ENCODE results near the gene ZCCHC3.
"Not testable (repeated sequence)": the region's sequence is repeated elsewhere in the genome, so short reads cannot be mapped to it uniquely, and the experiment has no call there.

ZCCHC3 gene

GRCh38 chr20:297098-297924 is at the start of gene ZCCHC3:
Gene ZCCHC3 (plus strand): TSS chr20:297570. CDS start chr20:297587, 17 bp downstream.
- peak; percentile 70 to 94 for DNase-seq

- no peak for DNase-seq
Measured at GRCh38 chr20:251354-251753, 46.0 kb upstream of the ZCCHC3 start.

GRCh38 chr20:252801-253200 is 44.6 kb upstream of the ZCCHC3 start:
- DNase-seq = no peak

GRCh38 chr20:253447-253846 is 43.9 kb upstream of the ZCCHC3 start:
- DNase-seq = not testable (repeated sequence)

GRCh38 chr20:257419-257818 is 40.0 kb upstream of the ZCCHC3 start, which contains the start of gene DEFB132:
Gene DEFB132 (plus strand): TSS chr20:257724. CDS start chr20:257779, 55 bp downstream.
- peak in 1 of 2 experiments; percentile 1 for DNase-seq

- no peak for DNase-seq
Measured at GRCh38 chr20:258269-258858, 39.0 kb upstream of the ZCCHC3 start.

GRCh38 chr20:258963-259362 is 38.4 kb upstream of the ZCCHC3 start:
- no peak for DNase-seq

- DNase-seq = no peak
Measured at GRCh38 chr20:259981-260380, 37.4 kb upstream of the ZCCHC3 start.

- DNase-seq = no peak
Measured at GRCh38 chr20:263701-264100, 33.7 kb upstream of the ZCCHC3 start.

- DNase-seq = peak; percentile 72 to 90
Measured at GRCh38 chr20:266596-267562, 30.5 kb upstream of the ZCCHC3 start.

GRCh38 chr20:270517-270916 is 26.9 kb upstream of the ZCCHC3 start:
- no peak for DNase-seq

GRCh38 chr20:271069-271468 is 26.3 kb upstream of the ZCCHC3 start:
- no peak for DNase-seq

- DNase-seq = no peak
Measured at GRCh38 chr20:271528-271927, 25.8 kb upstream of the ZCCHC3 start.

- DNase-seq = no peak
Measured at GRCh38 chr20:272718-273117, 24.7 kb upstream of the ZCCHC3 start.

- no peak for DNase-seq
Measured at GRCh38 chr20:273884-274283, 23.5 kb upstream of the ZCCHC3 start.

GRCh38 chr20:275791-276190 is 21.6 kb upstream of the ZCCHC3 start:
- no peak for DNase-seq

- no peak for DNase-seq
Measured at GRCh38 chr20:276620-277495, 20.5 kb upstream of the ZCCHC3 start.

- DNase-seq = no peak
Measured at GRCh38 chr20:277496-277781, 19.9 kb upstream of the ZCCHC3 start.

- DNase-seq = no peak
Measured at GRCh38 chr20:278181-278580, 19.2 kb upstream of the ZCCHC3 start.

GRCh38 chr20:278607-279571 is 18.5 kb upstream of the ZCCHC3 start:
- DNase-seq = no peak

GRCh38 chr20:284172-284571 is 13.2 kb upstream of the ZCCHC3 start:
- no peak for DNase-seq
